Neural cell (in vitro differentiated cells): ENCODE results near the gene HK2. TPM values are rescaled to one million over a fixed set of nuclear protein-coding genes. Genes with fewer than 3 reads are reported as not detected.

Experiments used
- H2AFZ ChIP-seq: fragments of 200-600, 300-800 bp; sonication (generic), shearing (Covaris generic); 2 replicates; pipeline ENCODE4 v1.6.0; 2014; ENCODE audit warnings: low read depth, mild to moderate bottlenecking, antibody characterized with exemption, low read length, moderate library complexity
- H3F3A ChIP-seq: fragments of 200-600 bp; shearing (Covaris generic); 2 replicates; pipeline ENCODE4 v1.6.1; 2016; ENCODE audit warnings: mild to moderate bottlenecking, moderate library complexity, mixed read lengths, antibody characterized with exemption, low read length; ENCODE audit not compliant: insufficient read depth, poor library complexity, severe bottlenecking
- H3K27ac ChIP-seq: fragments of 200-600, 300-800 bp; sonication (generic), shearing (Covaris generic); 2 replicates; pipeline ENCODE4 v1.5.1; 2014; ENCODE audit warnings: mild to moderate bottlenecking, low read length, moderate library complexity
- H3K27me3 ChIP-seq: fragments of 300-800, 200-600 bp; sonication (generic), shearing (Covaris generic); 2 replicates; pipeline ENCODE4 v1.6.0; 2014; ENCODE audit warnings: mild to moderate bottlenecking, low read depth, low read length, moderate library complexity; ENCODE audit not compliant: insufficient read depth
- H3K36me3 ChIP-seq: fragments of 300-800, 200-600 bp; sonication (generic), shearing (Covaris generic); 2 replicates; pipeline ENCODE4 v1.5.1; 2014; ENCODE audit warnings: mild to moderate bottlenecking, antibody characterized with exemption, low read length, moderate library complexity; ENCODE audit not compliant: insufficient read depth
- H3K4me2 ChIP-seq: fragments of 300-800, 200-600 bp; sonication (generic), shearing (Covaris generic); 2 replicates; pipeline ENCODE4 v1.6.0; 2014; ENCODE audit warnings: mild to moderate bottlenecking, low read length
- H3K4me3 ChIP-seq: fragments of 300-800, 200-600 bp; sonication (generic), shearing (Covaris generic); 2 replicates; pipeline ENCODE4 v1.5.1; 2014; ENCODE audit warnings: mild to moderate bottlenecking, low read length, moderate library complexity
- H3K79me2 ChIP-seq: fragments of 200-600 bp; shearing (Covaris generic); replicated peaks from 2 replicates; pipeline ENCODE4 v1.6.0; 2014; ENCODE audit warnings: mild to moderate bottlenecking, low read length, moderate library complexity; ENCODE audit not compliant: insufficient read depth
- H3K9ac ChIP-seq: fragments of 300-800, 200-600 bp; sonication (generic), shearing (Covaris generic); 2 replicates; pipeline ENCODE4 v1.6.1; 2016; ENCODE audit warnings: mild to moderate bottlenecking, low read length, mixed read lengths
- H3K9me2 ChIP-seq: fragments of 200-600 bp; shearing (Covaris generic); 2 replicates; pipeline ENCODE4 v1.6.1; 2016; ENCODE audit warnings: mild to moderate bottlenecking, low read length, mixed read lengths; ENCODE audit not compliant: insufficient read depth
- H3K9me3 ChIP-seq: fragments of 200-600, 300-800 bp; sonication (generic), shearing (Covaris generic); 2 replicates; pipeline ENCODE4 v1.6.1; 2016; ENCODE audit warnings: mild to moderate bottlenecking, mixed run types, low read length, moderate library complexity, mixed read lengths
- H4K20me1 ChIP-seq: fragments of 200-600 bp; shearing (Covaris generic); 2 replicates; pipeline ENCODE4 v1.6.1; 2016; ENCODE audit warnings: mild to moderate bottlenecking, mixed run types; ENCODE audit not compliant: insufficient read depth
- CTCF ChIP-seq: fragments of 450-650 bp; IDR thresholded peaks from 2 replicates; pipeline ENCODE4 v1.5.1; 2014; ENCODE audit warnings: antibody characterized with exemption, mild to moderate bottlenecking, moderate library complexity; ENCODE audit not compliant: poor library complexity, severe bottlenecking
- EP300 ChIP-seq: fragments of 450-650 bp; conservative IDR thresholded peaks from 2 replicates; pipeline ENCODE4 v1.6.1; 2014; ENCODE audit warnings: antibody characterized with exemption, mild to moderate bottlenecking, moderate library complexity; ENCODE audit not compliant: poor library complexity, severe bottlenecking
- EZH2 ChIP-seq: fragments of 200-600, 300-800 bp; shearing (Covaris generic), sonication (generic); IDR thresholded peaks from 2 replicates; pipeline ENCODE4 v1.6.1; 2014; ENCODE audit warnings: antibody characterized with exemption, low read length, borderline replicate concordance, mild to moderate bottlenecking; ENCODE audit not compliant: insufficient read depth, poor library complexity, severe bottlenecking
- MXI1 ChIP-seq: fragments of 450-650 bp; conservative IDR thresholded peaks from 2 replicates; pipeline ENCODE4 v1.6.1; 2014; ENCODE audit warnings: antibody characterized with exemption, mild to moderate bottlenecking; ENCODE audit not compliant: poor library complexity, severe bottlenecking
- POLR2AphosphoS5 ChIP-seq: IDR thresholded peaks from 2 replicates; pipeline ENCODE4 v1.6.1; 2012
- RAD21 ChIP-seq: fragments of 450-650 bp; conservative IDR thresholded peaks from 2 replicates; pipeline ENCODE4 v1.6.1; 2014; ENCODE audit warnings: antibody characterized with exemption, mild to moderate bottlenecking, moderate library complexity
- SMC3 ChIP-seq: fragments of 450-650 bp; conservative IDR thresholded peaks from 2 replicates; pipeline ENCODE4 v1.6.1; 2014; ENCODE audit warnings: antibody characterized with exemption, mild to moderate bottlenecking, moderate library complexity; ENCODE audit not compliant: poor library complexity
- TAF1 ChIP-seq: IDR thresholded peaks from 2 replicates; pipeline ENCODE4 v1.6.1; 2012; ENCODE audit warnings: low read depth
- polyA plus RNA-seq: library from polyadenylated mRNA; depleted of rRNA; stranded (reverse); fragments of >200 nt; gene quantifications from 2 replicates; pipeline ENCODE4 v1.2.3, GENCODE V29; 2014
- TF ChIP-seq, protein P1 (sequence below): IDR thresholded peaks from 2 replicates; pipeline ENCODE4 v1.6.1; 2012; ENCODE audit warnings: borderline replicate concordance

Gene HK2
- polyA plus RNA-seq, 1 donor from 2014 or later: 0.47 TPM

- Histone ChIP-seq H3K4me2 (no peak overlapping the region), H3K9me2 (no peaks in the 10 kb centered on the region), H3F3A (no peaks in the 10 kb centered on the region), H3K9me3 (no peaks in the 10 kb centered on the region), H3K27ac (no peak overlapping the region), H4K20me1 (no peaks in the 10 kb centered on the region), H3K9ac (no peak overlapping the region), H2AFZ (no peak overlapping the region), H3K36me3 (no peaks in the 10 kb centered on the region), H3K4me3 (no peak overlapping the region), H3K79me2 (no peaks in the 10 kb centered on the region), H3K27me3 (no peaks in the 10 kb centered on the region)
- TF ChIP-seq MXI1 (no peak), CTCF (no peak), TAF1 (no peak), EP300 (no peak)
Observed at GRCh38 chr2:74814102-74814501, 19.8 kb upstream of the HK2 start.

DNA sequence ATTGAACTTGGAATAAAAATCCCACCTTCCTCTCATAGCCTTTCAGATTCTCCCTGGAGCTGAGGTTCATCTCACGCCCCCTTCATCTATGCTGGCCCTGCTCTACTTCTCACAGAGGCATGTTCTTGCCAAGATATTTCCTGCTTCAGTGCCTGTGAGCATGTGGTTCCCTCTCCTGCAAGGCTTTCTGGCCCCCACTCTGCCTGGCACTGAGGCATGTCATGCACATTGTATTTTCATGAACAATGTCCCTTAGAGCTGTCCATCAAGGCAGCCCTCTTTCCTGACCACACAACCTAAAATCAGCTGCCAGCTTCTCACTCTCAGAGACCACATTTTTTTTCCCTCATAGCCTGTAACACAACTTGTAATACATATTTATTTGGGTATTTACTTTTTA, 18.0 kb upstream of the HK2 start:
- Histone ChIP-seq H2AFZ (no peak overlapping the region), H4K20me1 (no peaks in the 10 kb centered on the region), H3F3A (no peaks in the 10 kb centered on the region), H3K36me3 (no peaks in the 10 kb centered on the region), H3K9me3 (no peaks in the 10 kb centered on the region), H3K9me2 (no peaks in the 10 kb centered on the region), H3K4me2 (no peak overlapping the region), H3K27me3 (no peaks in the 10 kb centered on the region), H3K27ac (no peak overlapping the region), H3K79me2 (no peaks in the 10 kb centered on the region), H3K4me3 (no peak overlapping the region), H3K9ac (no peak overlapping the region)
- TF ChIP-seq POLR2AphosphoS5 (no peak), SMC3 (no peak), MXI1 (no peak), EZH2 (no peak), RAD21 (no peak), TAF1 (no peak), CTCF (no peak), EP300 (no peak)
- TF ChIP-seq, protein P1, sequence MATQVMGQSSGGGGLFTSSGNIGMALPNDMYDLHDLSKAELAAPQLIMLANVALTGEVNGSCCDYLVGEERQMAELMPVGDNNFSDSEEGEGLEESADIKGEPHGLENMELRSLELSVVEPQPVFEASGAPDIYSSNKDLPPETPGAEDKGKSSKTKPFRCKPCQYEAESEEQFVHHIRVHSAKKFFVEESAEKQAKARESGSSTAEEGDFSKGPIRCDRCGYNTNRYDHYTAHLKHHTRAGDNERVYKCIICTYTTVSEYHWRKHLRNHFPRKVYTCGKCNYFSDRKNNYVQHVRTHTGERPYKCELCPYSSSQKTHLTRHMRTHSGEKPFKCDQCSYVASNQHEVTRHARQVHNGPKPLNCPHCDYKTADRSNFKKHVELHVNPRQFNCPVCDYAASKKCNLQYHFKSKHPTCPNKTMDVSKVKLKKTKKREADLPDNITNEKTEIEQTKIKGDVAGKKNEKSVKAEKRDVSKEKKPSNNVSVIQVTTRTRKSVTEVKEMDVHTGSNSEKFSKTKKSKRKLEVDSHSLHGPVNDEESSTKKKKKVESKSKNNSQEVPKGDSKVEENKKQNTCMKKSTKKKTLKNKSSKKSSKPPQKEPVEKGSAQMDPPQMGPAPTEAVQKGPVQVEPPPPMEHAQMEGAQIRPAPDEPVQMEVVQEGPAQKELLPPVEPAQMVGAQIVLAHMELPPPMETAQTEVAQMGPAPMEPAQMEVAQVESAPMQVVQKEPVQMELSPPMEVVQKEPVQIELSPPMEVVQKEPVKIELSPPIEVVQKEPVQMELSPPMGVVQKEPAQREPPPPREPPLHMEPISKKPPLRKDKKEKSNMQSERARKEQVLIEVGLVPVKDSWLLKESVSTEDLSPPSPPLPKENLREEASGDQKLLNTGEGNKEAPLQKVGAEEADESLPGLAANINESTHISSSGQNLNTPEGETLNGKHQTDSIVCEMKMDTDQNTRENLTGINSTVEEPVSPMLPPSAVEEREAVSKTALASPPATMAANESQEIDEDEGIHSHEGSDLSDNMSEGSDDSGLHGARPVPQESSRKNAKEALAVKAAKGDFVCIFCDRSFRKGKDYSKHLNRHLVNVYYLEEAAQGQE: no peak
